Testis (tissue), 2 donors: ENCODE data around the gene PSG6.

Source experiments
- CTCF ChIP-seq, 3 experiments: fragments of 450-650 bp in 2 of 3; fragments of 200-600 bp in 1 of 3; sonication (generic) in 1 of 3; IDR thresholded peaks; one replicate each; pipeline ENCODE4 v1.5.1; 2016 to 2019; ENCODE audit warnings: antibody characterized with exemption in 3 of 3, mild to moderate bottlenecking in 2 of 3, moderate library complexity in 1 of 3
- POLR2A ChIP-seq: fragments of 450-650 bp; IDR thresholded peaks from one replicate; pipeline ENCODE4 v1.6.1; 2017; ENCODE audit warnings: antibody characterized with exemption, mild to moderate bottlenecking, moderate library complexity

DNA sequence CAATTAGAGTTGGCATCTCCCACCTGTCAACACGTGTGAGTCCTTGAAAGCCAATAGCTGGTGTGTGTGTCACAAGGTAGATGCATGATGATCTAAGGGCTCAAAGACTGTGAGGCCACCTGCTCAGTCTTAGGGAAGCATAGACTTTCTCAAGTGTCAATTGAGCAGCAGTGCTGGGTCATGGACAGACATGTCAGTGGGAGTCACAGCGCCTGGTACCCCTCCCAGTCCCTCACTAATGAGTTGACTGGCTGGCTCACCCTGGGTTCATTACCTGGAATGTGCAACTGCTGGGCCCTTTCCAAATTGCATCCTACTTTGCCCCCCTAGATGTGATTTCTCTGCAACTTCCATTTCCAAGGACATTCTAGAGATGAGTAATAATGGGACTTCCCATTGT lies 9.1 kb upstream of the PSG6 start:
- TF ChIP-seq CTCF (IDR thresholded peaks at IDR 0.05) (no peak), POLR2A (no peak)
